NK-92 (cell line): ENCODE results near the gene FEZF1.

Source experiments
- DNase-seq: peaks from one replicate; lab custom pipeline; 2025; ENCODE audit not compliant: unreplicated experiment; lab: John Stamatoyannopoulos, UW

FEZF1 gene

GRCh38 chr7:122304319-122304975 lies at the start of gene FEZF1:
TSS of gene FEZF1 (minus strand) at chr7:122304750. CDS start at chr7:122304437, 313 bp downstream.
- no peak for DNase-seq

DNA sequence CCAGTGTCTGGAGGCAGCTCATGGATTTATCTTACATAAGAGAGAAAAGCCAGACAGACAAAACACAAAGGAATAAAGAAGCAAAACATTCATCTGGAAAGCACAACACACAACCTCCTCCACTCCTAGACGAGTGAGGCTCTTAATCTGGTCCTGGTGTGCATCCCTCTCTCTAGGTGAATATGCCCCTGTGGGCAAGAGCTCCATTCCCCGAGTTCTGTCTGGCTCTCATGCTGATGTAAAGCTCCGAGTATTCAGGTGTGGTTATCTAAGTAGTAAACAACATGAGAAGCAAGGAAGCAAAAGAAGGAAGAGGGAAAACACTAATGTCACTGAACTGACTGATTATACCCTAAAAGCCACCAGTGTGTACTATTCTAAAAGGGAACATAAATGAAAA lies 47.9 kb upstream of the FEZF1 start:
- no peak for DNase-seq

DNA sequence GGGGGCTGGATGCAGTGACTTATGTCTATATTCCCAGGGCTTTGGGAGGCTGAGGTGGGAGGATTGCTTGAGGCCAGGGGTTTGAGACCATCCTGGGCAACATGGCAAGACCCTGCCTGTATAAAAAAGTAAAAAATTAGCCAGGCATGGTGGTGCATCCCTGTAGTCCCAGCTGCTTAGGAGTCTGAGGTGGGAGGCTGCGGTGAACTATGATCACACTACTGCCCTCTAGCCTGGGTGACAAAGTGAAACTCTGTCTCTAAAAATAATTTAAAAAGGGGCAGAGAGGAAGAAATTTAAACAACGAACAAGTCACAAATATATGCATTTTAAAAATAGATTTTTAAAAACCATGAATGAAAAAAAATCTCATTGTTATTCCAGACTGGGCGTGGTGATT lies 46.2 kb upstream of the FEZF1 start:
- DNase-seq: no peak

DNA sequence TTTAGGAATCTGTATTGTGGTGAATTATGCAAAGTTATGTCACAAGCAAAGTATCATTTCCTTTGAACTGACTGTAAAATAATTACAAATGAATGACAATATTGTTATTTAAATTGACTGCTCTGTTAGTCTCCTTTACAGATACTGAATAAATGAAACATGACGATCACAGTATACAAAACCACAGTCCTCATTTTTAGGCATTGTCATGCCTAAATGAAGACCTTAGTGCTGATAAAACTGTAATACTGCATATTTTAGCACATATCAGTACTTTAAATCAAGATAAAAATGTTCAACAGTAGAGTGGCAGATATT lies 39.7 kb upstream of the FEZF1 start:
- no peak for DNase-seq

DNA sequence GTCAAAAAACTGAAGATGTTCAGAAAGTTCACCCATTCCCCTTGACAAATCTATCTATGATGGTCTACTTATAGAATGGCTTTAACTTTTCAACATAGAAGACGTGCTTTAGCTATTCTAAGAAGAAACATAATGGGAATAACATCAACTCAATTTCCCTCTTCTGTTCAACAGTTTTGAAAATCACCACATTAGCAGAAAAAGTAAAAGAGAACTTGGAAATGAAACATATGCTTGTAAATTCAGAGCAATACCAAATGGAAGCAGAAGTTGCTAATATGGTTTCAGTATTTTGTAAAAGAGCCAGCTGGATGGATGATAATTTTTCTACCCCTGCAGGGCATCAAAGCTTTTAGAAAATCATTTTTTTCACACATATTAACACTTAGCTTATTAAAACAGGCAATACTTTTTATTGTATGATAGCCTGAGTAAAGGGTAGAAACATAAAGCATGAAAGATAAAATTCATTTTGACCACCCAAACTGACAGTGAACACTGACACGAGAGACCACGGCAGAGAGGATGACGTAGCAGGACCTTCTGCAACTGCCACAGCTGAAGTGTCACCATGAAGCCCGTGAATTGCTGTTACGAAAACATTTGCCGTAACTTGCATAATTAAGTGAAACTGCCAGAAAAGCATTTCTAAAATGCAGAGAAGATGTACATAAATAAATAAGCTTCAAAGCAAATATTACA lies 39.2 kb upstream of the FEZF1 start:
- no peak for DNase-seq

GRCh38 chr7:122340427-122340826 lies 35.9 kb upstream of the FEZF1 start:
- DNase-seq: no peak

GRCh38 chr7:122339145-122339904 lies 34.8 kb upstream of the FEZF1 start:
- DNase-seq: no peak

DNA sequence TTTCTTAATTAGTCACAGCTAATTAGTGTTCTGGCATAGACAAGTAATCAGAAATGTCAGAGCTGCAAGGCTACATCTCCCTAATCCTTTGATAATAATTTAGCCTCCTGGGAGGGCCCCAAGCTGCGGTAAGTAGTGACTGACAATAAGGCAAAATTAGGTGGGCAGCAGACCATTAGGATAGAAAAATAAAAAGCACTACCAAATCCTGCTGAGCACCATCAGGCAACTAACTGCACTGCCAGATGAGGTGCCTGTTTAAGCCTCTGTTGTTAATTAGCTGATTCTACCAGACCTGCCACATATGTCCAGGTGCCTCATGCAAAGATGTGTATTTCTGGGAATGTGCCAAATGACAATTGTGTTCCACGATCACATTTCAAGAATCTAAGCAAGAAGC lies 32.5 kb upstream of the FEZF1 start:
- no peak for DNase-seq

DNA sequence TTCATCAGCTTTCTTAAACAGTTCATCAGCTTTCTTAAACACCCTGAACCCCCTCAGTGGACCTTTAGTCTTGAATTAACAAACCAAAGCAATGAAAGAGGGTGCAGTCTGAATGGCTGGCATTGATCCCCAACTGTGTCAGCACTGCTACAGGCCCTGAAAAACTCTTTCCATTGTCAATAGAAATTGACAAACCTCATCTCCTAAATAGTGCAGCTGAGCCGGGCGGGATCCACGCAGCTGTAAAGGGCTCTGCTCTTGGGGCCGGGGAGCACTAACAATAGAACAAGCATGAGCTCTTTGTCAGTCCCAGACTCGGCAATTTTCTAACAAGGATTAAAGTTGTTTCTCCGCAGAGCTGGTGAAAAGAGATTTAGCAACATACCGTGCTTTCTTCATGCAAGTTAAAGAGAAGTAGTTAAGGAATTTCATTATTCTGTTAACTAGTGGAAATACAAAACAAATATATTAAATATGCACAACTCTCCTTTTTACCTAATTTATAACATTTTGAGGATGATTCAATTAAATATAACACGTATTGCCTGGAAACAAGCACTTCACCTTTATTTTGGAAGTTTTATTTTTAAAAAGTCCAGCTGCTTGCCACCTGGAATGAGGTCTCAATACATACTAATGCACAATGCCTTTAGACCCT lies 24.7 kb upstream of the FEZF1 start:
- no peak for DNase-seq

- DNase-seq: no peak
These were observed 23.4 kb upstream of the FEZF1 start for GRCh38 chr7:122327969-122328368.

GRCh38 chr7:122316467-122317388 lies 12.2 kb upstream of the FEZF1 start:
- DNase-seq: no peak

DNA sequence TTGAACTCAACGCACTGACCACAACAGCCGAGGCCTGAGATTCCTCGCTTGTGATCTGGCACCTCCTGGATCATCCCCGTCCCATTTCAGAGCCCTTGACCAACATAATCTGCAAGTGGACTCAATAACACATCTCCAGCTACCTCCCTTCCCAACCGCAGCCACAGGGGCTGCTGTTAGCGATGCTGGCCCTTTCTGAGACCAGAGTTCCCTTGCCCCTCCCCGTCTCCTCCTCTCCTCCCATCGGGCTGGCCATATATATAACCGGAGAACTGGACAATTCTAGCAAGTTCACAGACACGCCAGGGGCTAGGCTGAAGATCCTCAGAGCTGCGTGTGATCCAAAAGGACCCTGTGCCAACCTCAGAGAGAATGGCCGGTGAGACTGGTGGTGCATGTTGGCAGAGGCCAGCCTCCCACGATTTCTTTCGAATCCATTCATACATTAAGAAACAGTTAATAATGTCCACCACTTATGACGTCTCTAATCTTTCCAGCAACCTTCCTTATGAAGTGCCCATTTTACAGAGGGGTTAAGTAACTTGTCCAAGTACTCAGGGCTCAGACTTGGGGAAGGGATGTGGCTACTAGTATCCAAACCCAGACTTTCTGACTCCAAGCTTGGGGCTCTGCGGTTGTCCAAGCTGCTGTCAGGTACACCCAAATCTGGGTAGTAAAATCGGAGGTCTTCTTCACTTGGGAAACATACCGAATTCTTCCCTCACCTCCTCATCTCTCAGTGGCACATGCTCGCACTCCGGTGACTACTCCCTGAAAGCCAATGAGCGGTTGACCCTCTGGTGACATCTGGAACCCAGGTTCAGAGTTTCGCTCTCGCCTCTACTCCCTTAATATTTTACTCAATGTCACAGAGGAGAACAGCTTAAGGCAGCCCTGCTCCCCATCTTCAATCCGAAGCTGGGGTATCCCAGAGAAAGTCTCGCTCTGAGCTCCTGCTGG lies 11.2 kb upstream of the FEZF1 start:
- no peak for DNase-seq

- DNase-seq: no peak
These were observed 9.7 kb upstream of the FEZF1 start for GRCh38 chr7:122314284-122314683.

GRCh38 chr7:122312789-122313188 lies 8.2 kb upstream of the FEZF1 start:
- no peak for DNase-seq

DNA sequence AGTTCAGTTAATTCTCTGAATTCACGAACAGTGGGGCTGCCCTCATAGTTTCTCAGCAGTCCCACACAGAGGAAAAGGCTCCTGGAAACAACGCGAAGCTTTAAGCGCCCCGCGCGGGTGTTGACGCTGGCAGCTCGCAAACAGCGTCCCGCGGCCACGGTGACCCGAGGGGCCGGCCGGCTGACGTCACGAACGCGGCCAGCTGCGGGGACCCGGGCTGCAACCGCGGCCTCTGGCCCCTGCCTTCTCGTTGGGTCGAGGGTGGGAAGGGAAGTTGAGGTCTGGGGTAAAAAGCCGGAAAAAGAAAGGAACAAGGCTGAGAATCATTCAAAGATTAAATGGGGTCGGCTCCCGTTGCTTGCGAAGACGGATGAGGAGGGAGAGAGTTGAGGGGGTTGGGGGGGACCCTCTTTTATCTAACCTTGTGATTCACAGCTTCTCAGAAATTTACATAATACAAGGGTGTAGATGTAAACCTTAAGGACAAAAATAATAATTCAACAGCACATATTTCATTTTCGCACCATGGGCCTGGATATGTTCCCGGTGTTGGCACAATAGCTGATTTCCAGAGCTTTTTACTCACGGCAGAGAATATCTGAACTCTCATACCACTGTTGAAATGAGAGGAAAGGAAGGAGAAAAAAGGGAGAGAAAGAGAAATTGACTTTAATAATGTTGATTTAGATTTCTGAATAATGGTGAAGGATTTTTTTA lies 7.3 kb upstream of the FEZF1 start:
- no peak for DNase-seq

DNA sequence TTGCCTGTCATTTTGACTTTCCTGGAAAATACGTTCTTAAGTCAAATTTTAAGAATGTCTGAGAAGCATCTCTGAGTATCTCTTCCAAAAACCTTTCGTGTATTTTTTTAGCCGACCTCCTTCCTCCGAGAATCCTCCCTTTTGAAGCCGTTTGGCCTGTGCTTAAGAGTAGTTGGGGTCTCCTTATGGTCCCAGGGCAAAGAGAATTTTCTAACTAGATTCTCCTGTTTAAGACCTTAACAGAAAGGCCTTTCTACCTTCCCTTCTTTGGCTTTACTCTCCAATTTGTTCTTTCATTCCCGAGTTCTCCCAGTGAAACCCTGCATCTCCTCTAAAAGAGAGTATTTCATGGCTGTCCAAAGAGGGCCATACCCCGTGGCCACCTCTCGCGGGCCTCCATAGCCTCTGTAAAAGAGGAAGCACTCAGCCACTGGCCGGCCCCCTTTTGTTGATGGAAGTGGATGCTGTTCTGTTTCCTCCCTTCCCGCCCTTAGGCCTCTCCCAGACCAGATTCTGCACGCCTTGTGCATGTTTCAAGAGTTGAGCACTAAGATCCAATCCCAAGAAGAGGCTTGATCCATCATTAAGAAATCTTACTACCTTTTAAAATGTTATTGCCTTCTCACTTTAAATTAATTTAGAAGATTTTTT lies 6.6 kb upstream of the FEZF1 start:
- no peak for DNase-seq

GRCh38 chr7:122310119-122311021 lies 5.8 kb upstream of the FEZF1 start:
- DNase-seq: no peak
